ENCODE measurements around the gene IFT20. TPM values are rescaled to one million over a fixed set of nuclear protein-coding genes. Genes with fewer than 3 reads are reported as not detected.

Gene IFT20
- total and polyA plus RNA-seq, 2 donors (not counting 3 experiments of a cell fraction or from before 2014, with no cell fraction given), result 26.5 to 45.0 TPM

DNA sequence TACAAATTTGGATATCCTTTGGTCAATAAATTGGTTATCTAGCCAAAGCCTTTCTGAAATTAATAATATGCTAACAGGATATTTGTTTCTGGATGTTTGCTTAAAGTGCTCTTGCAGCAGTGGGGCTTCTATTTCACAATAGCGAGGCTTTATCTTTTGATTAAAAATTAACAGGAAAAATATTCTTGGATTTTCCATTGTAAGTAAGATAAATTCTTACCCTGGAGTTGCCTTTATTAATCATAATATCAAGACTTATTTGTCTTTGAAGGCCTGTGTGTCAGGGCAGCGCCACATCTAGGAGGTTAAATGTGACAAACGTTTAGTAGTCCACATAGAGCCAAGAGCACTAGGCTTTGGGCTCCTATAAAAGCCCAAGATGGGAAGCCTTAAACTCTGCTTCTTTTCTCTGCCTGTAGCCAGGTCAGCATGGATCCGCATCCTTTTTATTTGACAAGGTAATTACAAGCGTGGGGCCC is 11.0 kb downstream of the IFT20 start:
- Histone ChIP-seq H3K4me1 (ENCODE audit: control insufficient read depth, extremely low read depth, insufficient read depth, low read length) (peaks cover 11% of the 10 kb centered on the region), H3K9ac (replicated peaks; ENCODE audit: extremely low read depth, insufficient read depth, low read length) (no peak overlapping the region), H3K36me3 (ENCODE audit: control insufficient read depth in 2 of 2, extremely low read depth in 1 of 2, insufficient read depth in 2 of 2, low read length in 2 of 2) (peaks cover 7 to 14% of the 10 kb centered on the region in 2 experiments), H4K20me1 (replicated peaks; ENCODE audit: control insufficient read depth, extremely low read depth, insufficient read depth, low read length) (no peaks in the 10 kb centered on the region), H3K9me3 (replicated peaks; ENCODE audit: control insufficient read depth, insufficient read depth, low read length) (no peaks in the 10 kb centered on the region), H3K9me1 (replicated peaks; ENCODE audit: control insufficient read depth, extremely low read depth, insufficient read depth, low read length) (no peaks in the 10 kb centered on the region), H3K4me3 (replicated peaks in 1 of 3; ENCODE audit: insufficient read depth in 1 of 3, low read depth in 1 of 3, low read length in 3 of 3) (no peak overlapping the region), H3K27ac (ENCODE audit: insufficient read depth, low read depth, low read length) (no peak overlapping the region), H3K79me2 (ENCODE audit: control insufficient read depth, insufficient read depth, low read length) (peaks cover 37% of the 10 kb centered on the region), H3K4me2 (ENCODE audit: insufficient read depth, low read length) (no peak overlapping the region), H2AFZ (ENCODE audit: low read depth, low read length) (no peak overlapping the region), H3K27me3 (ENCODE audit: control insufficient read depth in 2 of 2, insufficient read depth in 2 of 2, low read length in 2 of 2) (no peaks in the 10 kb centered on the region)
- TF ChIP-seq FOS (IDR thresholded peaks at IDR 0.05; ENCODE audit: borderline replicate concordance, insufficient read depth, low read length), result no peak
- no peak for TF ChIP-seq GATA2 (IDR thresholded peaks at IDR 0.05; ENCODE audit: insufficient read depth, insufficient read length, low read depth, low read length)
- no peak for TF ChIP-seq POLR2A (IDR thresholded peaks at IDR 0.05; ENCODE audit: low read depth, low read length)
- TF ChIP-seq, protein P1, sequence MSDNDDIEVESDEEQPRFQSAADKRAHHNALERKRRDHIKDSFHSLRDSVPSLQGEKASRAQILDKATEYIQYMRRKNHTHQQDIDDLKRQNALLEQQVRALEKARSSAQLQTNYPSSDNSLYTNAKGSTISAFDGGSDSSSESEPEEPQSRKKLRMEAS (IDR thresholded peaks at IDR 0.05; ENCODE audit: insufficient read depth, insufficient read length), result no peak
- TF ChIP-seq MYC (IDR thresholded peaks at IDR 0.05; ENCODE audit: low read depth, low read length), result no peak
- no peak for TF ChIP-seq JUN (IDR thresholded peaks at IDR 0.05; ENCODE audit: borderline replicate concordance, insufficient read depth, insufficient read length, low read depth)
- no peak for TF ChIP-seq POLR2AphosphoS5 (IDR thresholded peaks at IDR 0.05; ENCODE audit: insufficient read depth, low read depth, low read length)
- TF ChIP-seq EZH2 (IDR thresholded peaks at IDR 0.05; ENCODE audit: borderline replicate concordance, low read depth, low read length, severe bottlenecking), result no peak
- TF ChIP-seq, protein P2, sequence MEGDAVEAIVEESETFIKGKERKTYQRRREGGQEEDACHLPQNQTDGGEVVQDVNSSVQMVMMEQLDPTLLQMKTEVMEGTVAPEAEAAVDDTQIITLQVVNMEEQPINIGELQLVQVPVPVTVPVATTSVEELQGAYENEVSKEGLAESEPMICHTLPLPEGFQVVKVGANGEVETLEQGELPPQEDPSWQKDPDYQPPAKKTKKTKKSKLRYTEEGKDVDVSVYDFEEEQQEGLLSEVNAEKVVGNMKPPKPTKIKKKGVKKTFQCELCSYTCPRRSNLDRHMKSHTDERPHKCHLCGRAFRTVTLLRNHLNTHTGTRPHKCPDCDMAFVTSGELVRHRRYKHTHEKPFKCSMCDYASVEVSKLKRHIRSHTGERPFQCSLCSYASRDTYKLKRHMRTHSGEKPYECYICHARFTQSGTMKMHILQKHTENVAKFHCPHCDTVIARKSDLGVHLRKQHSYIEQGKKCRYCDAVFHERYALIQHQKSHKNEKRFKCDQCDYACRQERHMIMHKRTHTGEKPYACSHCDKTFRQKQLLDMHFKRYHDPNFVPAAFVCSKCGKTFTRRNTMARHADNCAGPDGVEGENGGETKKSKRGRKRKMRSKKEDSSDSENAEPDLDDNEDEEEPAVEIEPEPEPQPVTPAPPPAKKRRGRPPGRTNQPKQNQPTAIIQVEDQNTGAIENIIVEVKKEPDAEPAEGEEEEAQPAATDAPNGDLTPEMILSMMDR (IDR thresholded peaks at IDR 0.05; ENCODE audit: extremely low read depth in 1 of 2, insufficient read depth in 1 of 2, low read depth in 1 of 2, low read length in 2 of 2), result no peak
- POLR2A ChIA-PET, result no interaction called here
- dilution Hi-C loops (cut with MboI; ENCODE audit: extremely low pct_ligation_motif_present, low sequenced_read_pairs) (no loop called here), intact Hi-C loops (cut with micrococcal nuclease) (no loop called here)
- CTCF ChIA-PET, result no interaction called here
- DNase-seq (ENCODE audit: low read depth, low spot score), result no peak
- no peak for FAIRE-seq
- no TSS peak for BruUV-seq (replicated peaks)

Data from endothelial cell of umbilical vein (primary cell).